Loucy (cell line): Measurements from ENCODE around the gene PCBP3.
"Not testable (repeated sequence)": the region's sequence is repeated elsewhere in the genome, so short reads cannot be mapped to it uniquely, and the experiment has no call there.

Source experiments
- H2AFZ ChIP-seq: fragments of 200-600 bp; sonication (generic); 2 replicates; pipeline ENCODE4 v1.6.0; 2016; ENCODE audit warnings: antibody characterized with exemption, mild to moderate bottlenecking, low read length, moderate library complexity
- H3F3A ChIP-seq: fragments of 200-600 bp; 2 replicates; pipeline ENCODE4 v1.6.0; 2016; ENCODE audit warnings: antibody characterized with exemption, low read depth, mild to moderate bottlenecking
- H3K27me3 ChIP-seq: fragments of 200-600 bp; sonication (generic); 2 replicates; pipeline ENCODE4 v1.6.1; 2014; ENCODE audit warnings: low read length, mild to moderate bottlenecking; ENCODE audit not compliant: insufficient read depth, poor library complexity, severe bottlenecking
- H3K36me3 ChIP-seq: fragments of 200-600 bp; sonication (generic); 2 replicates; pipeline ENCODE4 v1.6.1; 2016; ENCODE audit warnings: low read length; ENCODE audit not compliant: insufficient read depth
- H3K4me1 ChIP-seq: fragments of 200-600 bp; sonication (generic); 2 replicates; pipeline ENCODE4 v1.5.1; 2014; ENCODE audit warnings: low read length, mild to moderate bottlenecking; ENCODE audit not compliant: insufficient read depth, poor library complexity, severe bottlenecking
- H3K4me2 ChIP-seq: fragments of 200-600 bp; sonication (generic); 2 replicates; pipeline ENCODE4 v1.6.0; 2014; ENCODE audit warnings: antibody characterized with exemption, low read length, low read depth, mild to moderate bottlenecking; ENCODE audit not compliant: poor library complexity, severe bottlenecking
- H3K4me3 ChIP-seq: fragments of 200-600 bp; sonication (generic); 2 replicates; pipeline ENCODE4 v1.5.1; 2014; ENCODE audit warnings: low read length, mild to moderate bottlenecking, mixed read lengths; ENCODE audit not compliant: poor library complexity, severe bottlenecking
- H3K79me2 ChIP-seq: fragments of 200-600 bp; sonication (generic); 2 replicates; pipeline ENCODE4 v1.6.1; 2014; ENCODE audit warnings: low read length; ENCODE audit not compliant: insufficient read depth
- H3K9ac ChIP-seq: fragments of 200-600 bp; sonication (generic); 2 replicates; pipeline ENCODE4 v1.6.0; 2014; ENCODE audit warnings: mild to moderate bottlenecking, low read depth, low read length, moderate library complexity; ENCODE audit not compliant: poor library complexity, severe bottlenecking
- H3K9me2 ChIP-seq: fragments of 200-600 bp; sonication (generic); replicated peaks from 2 replicates; pipeline ENCODE4 v1.6.1; 2016; ENCODE audit warnings: low read depth, low read length, mixed read lengths
- H3K9me3 ChIP-seq: fragments of 200-600 bp; sonication (generic); 2 replicates; pipeline ENCODE4 v1.6.1; 2014; ENCODE audit warnings: mild to moderate bottlenecking, antibody characterized with exemption, low read length, low read depth; ENCODE audit not compliant: insufficient read depth
- H4K20me1 ChIP-seq: fragments of 200-600 bp; sonication (generic); 2 replicates; pipeline ENCODE4 v1.6.0; 2014; ENCODE audit warnings: antibody characterized with exemption, low read length, mild to moderate bottlenecking; ENCODE audit not compliant: insufficient read depth, poor library complexity, severe bottlenecking
- CTCF ChIP-seq: fragments of 200-600 bp; sonication (generic); conservative IDR thresholded peaks from 2 replicates; pipeline ENCODE4 v1.5.1; 2014; ENCODE audit warnings: mild to moderate bottlenecking, antibody characterized with exemption, low read length
- EZH2phosphoT487 ChIP-seq: fragments of 200-600 bp; IDR thresholded peaks from 2 replicates; pipeline ENCODE4 v1.6.1; 2018; ENCODE audit warnings: antibody characterized with exemption, mild to moderate bottlenecking, moderate library complexity, borderline replicate concordance

PCBP3 gene

DNA sequence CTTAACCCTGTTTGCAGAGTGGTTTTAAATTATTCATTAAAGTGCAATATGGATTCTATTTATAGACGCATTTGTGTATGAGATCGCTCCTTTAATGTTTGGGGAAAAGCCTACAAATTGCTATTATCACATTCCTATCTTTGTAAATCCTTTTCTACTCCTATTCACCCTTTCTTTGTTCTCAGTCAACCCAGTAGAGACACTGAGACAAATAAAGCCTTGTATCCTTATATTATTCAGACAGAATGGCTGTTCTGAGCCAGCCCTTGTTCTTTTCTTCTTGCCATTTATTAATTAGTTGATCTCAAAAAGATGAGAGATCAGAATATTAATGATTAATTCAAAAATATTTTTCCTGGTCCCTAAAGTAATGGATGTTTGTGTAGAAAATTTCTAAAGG, 8.4 kb downstream of the PCBP3 start:
- Histone ChIP-seq H3K36me3 (no peaks in the 10 kb centered on the region), H3K4me3 (no peak overlapping the region), H3K9me3 (no peaks in the 10 kb centered on the region), H3K9ac (no peak overlapping the region), H3K4me1 (no peaks in the 10 kb centered on the region), H3K79me2 (no peaks in the 10 kb centered on the region), H3K27me3 (no peaks in the 10 kb centered on the region), H4K20me1 (no peaks in the 10 kb centered on the region), H3F3A (no peaks in the 10 kb centered on the region), H2AFZ (no peak overlapping the region), H3K4me2 (no peak overlapping the region), H3K9me2 (no peaks in the 10 kb centered on the region)
- no peak for TF ChIP-seq CTCF
- TF ChIP-seq EZH2phosphoT487 = no peak

GRCh38 chr21:45655124-45655523, 11.6 kb downstream of the PCBP3 start:
- Histone ChIP-seq H3K79me2 (no peaks in the 10 kb centered on the region), H3K9me3 (no peaks in the 10 kb centered on the region), H2AFZ (no peak overlapping the region), H4K20me1 (no peaks in the 10 kb centered on the region), H3K36me3 (no peaks in the 10 kb centered on the region), H3K27me3 (no peaks in the 10 kb centered on the region), H3K9ac (no peak overlapping the region), H3K4me2 (no peak overlapping the region), H3K4me1 (no peaks in the 10 kb centered on the region), H3F3A (no peaks in the 10 kb centered on the region), H3K4me3 (no peak overlapping the region), H3K9me2 (no peaks in the 10 kb centered on the region)
- TF ChIP-seq CTCF = no peak
- TF ChIP-seq EZH2phosphoT487 = no peak

DNA sequence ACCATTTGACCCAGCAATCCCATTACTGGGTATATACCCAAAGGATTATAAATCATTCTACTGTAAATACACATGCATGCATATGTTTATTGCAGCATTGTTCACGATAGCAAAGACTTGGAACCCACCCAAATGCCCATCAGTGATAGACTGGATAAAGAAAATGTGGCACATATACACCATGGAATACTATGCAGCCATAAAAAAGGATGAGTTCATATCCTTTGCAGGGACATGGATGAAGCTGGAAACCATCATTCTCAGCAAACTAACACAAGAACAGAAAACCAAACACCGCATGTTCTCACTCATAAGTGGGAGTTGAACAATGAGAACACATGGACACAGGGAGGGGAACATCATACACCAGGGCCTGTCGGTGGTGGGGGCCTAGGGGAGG, 12.6 kb downstream of the PCBP3 start:
- H3K79me2 ChIP-seq, H4K20me1 ChIP-seq, H3K9me2 ChIP-seq, H3F3A ChIP-seq, H3K4me3 ChIP-seq, H3K36me3 ChIP-seq, H3K4me1 ChIP-seq, H3K4me2 ChIP-seq, H3K9me3 ChIP-seq, H3K27me3 ChIP-seq, H3K9ac ChIP-seq, H2AFZ ChIP-seq: not testable (repeated sequence)

DNA sequence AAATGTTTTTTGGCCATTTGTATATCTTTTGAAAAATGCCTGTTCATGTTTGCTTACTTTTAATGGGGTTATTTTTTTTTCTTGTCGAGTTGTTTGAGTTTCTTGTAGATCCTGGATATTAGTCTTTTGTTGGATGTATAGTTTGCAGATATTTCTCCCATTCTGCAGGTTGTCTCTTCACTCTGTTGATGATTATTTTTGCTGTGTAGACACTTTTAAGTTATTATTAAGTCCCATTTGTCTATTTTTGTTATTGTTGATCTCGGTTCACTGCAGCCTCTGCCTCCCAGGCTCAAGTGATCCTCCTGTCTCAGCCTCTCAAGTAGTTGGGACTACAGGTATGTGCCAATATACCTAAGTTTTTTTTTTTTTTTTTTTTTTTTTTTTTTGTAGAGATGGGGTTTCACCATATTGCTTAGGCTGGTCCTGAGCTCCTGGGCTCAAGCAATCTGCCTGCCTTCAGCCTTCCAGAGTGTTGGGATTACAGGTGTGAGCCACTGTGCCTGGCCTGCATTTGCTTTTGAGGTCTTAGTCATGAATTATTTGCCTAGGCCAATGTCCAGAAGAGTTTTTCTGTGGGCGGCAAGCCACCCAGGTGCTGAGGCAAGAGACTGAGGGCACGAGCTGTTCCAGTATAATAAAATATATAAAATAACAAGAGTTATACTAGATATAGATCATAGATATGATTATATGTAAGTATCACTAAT, 18.5 kb downstream of the PCBP3 start:
- H3K4me1 ChIP-seq, H3K27me3 ChIP-seq, H3K79me2 ChIP-seq, H3K36me3 ChIP-seq, H3K9ac ChIP-seq, H3F3A ChIP-seq, H2AFZ ChIP-seq, H3K4me3 ChIP-seq, H3K9me3 ChIP-seq, H3K4me2 ChIP-seq, H3K9me2 ChIP-seq, H4K20me1 ChIP-seq: not testable (repeated sequence)

GRCh38 chr21:45662623-45663245, 19.2 kb downstream of the PCBP3 start:
- H3K79me2 ChIP-seq, H4K20me1 ChIP-seq, H3K9me2 ChIP-seq, H3F3A ChIP-seq, H3K4me3 ChIP-seq, H3K36me3 ChIP-seq, H3K9me3 ChIP-seq, H2AFZ ChIP-seq, H3K27me3 ChIP-seq, H3K4me1 ChIP-seq, H3K4me2 ChIP-seq, H3K9ac ChIP-seq: not testable (repeated sequence)
